Activated T-cell treated with anti-CD3 and anti-CD28 coated beads for 24 hours (primary cell): ENCODE measurements around the gene ASB15.
"Not testable (repeated sequence)": the region's sequence is repeated elsewhere in the genome, so short reads cannot be mapped to it uniquely, and the experiment has no call there.

Experiments
- DNase-seq: peaks from one replicate; pipeline ENCODE4 v3.0.0-alpha.2; 2020; ENCODE audit warnings: low read depth

The ASB15 gene

DNA sequence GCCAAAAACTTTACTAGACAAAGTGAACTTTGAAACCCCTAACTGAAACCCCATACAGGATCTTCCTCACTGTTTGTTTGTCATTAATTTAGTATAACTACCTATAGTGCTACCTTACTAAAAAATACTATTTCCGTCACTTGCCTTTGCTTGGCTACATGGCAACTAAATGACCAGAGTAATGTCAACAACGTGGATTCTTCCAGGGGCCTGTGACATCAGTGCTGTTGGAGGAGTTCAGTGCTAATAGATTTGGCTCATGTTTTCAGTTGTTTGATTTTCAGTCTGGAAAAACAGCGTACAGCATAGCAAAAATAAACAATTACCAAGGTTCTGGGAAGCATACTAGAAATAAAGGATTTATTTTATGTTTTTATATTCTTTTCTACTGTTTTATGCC is 3.0 kb upstream of the ASB15 start:
- no peak for DNase-seq

DNA sequence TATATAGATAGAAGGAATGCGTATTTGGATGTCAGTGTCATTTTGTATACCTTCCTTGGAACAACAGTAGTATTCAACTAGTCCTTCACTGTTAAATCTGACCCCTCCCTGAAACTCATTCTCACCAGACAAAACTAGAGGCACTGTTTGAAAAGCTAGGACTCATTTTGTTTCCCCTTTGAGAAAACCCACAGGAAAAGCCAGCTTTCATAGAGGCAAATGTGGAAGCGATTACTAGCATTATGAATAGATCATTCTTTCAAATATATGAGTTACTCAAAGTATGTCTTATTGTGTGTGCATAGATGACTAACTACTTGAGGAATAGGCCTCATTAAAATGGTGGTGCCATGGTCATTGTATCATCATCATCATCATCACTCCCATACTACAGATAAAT is 1.9 kb upstream of the ASB15 start:
- no peak for DNase-seq

DNA sequence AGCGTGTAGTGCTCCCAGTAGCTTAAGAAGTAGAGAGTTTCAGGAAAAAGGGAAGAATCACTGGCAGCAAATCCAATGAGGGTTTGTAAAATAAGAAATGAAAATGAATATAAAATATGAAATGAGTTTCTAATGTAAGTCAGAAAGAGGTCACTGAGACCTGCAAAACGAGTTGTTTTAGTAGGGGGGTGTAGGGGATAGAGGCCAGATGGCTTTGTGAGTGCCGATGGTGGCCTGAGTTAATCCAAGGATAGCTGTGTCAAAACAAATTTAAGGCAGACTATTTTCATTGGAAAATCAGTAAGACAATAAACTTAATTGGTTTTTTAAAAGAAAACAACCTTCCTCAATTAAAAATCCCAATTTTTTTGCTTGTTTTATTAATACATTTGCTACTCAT is 745 bp upstream of the ASB15 start:
- no peak for DNase-seq

DNA sequence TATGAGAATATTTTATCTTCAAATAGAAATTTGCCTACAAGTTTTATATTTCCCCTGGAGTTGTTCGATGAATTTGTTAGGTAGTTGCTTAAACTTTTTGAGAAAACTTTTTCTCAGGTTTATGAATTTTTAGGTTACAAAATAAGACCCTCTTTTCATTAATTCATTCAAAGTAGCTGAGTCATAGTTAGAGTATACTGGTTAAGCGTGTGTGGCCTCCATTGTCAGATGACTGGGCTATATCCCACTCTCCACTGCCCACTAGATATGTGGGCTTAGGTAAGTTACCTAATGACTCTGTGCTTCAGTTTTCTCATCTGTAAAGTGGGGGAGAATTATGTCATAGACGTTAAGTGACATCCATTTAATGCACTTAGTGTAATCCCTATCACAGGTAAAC is 1.0 kb downstream of the ASB15 start:
- no peak for DNase-seq

DNA sequence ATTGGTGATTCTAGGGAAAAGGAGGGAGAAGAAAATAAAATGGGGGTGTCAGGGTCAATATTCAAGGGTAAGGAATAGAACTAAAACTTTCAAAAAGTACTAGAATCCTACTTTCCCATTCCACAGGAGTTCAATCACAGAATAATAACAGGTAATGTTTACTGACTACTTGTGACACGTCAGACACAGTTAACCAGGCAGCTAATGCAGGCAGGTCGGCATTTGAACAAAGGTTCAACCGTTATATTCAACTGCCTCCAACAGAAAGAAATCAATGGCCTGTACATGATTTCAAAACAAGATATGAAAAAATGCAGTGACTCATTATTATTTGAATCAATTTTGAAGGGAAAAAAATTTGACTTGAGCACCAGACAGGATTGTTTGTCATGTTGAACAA is 3.1 kb downstream of the ASB15 start:
- DNase-seq: no peak

DNA sequence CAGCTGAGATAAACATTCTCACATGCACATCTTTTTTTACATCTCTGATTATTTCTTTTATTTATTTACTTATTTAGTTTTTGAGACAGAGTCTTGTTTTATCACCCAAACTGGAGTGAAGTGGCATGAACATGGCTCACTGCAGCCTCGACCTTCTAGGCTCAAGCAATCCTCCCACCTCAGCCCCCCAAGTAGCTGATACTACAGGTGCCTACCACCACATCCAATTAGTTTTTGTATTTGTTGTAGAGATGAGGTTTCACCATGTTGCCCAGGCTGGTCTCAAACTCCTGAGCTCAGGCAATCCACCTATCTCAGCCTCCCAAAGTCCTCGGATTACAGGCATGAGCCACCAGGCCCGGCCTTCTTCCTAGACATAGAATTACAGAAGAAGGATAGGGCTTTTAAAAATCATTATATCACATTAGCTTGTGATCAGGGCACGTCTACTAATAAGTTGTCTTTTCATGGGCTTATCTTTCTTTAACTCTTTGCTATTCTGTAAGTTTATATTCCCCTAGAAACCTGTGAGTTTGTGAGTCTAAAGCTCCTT is 5.9 kb downstream of the ASB15 start:
- DNase-seq: no peak

DNA sequence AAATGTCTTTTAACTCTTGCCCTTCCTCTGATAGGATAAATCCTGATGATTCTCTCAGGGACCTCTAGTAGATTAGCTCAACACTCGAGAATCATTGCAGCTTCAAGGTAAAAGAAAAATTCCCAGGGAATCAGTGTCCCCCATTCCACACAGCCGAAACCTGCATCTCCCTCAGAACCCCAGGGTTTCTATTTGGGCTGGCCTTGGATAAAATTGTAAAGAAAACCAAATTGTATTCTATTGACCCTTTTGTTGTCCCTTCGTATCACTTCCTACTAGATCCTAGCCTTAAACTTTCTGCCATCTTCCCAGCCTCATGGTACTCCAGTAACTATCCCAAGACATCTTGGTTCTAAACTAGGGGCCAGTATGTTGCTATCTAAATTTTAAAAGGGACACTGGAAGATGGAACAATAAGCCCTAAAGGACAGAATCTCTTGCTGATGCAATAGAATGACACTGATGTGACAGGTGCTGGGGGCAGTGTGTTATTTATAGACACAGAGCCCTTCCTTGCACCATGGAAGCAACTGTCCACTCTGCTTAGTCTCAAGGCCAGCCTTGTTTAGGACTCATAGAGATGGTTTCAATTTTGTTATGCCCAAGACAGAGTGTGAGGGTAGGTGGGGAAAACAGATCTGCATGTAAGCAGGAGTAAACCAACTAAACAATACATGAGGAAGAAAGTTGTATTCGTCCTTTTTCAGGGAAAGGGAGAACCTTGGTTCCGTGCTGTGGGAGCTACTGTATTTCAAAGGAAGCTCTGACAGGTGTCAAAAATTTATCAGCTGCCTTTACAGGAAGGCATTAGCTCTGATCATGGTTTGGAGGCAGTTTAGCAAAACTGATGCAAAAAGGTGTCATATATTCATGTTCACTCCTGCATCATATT is 7.6 kb downstream of the ASB15 start:
- no peak for DNase-seq

DNA sequence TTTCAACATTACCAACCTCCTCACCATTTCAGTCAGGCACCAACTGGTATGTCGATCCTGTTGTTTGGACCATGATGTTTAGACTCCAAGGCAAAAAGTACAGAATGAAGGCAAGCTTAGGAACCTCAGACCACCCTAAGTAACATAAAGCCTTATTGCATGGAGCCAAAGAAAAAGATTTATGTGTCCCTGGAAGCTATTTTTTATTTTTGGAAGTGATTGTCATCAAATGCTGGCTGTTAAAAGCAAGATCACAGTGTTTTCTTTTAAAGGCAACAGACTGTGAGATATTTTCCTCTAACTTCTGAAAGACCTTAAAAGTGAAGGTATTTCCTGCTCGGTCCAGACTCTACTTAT is 8.2 kb downstream of the ASB15 start:
- no peak for DNase-seq

DNA sequence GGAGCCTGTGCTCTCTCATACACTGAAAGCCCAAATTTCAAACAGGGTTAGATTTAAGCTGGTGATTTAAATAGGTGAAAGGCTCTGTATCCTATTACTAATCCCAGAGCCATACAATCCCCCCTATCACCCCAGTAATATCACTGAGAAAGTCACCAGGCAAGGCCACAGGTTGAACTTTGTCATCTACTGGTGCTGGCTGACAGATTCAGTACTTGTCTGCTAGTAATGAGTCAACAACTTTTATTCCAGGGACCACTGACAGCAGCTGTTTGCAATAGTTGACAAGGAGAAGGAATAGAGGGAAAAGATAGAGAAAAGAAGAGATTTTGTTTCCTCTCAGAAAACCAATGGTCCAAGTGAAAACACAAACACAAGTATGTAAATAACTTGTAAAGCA is 10.4 kb downstream of the ASB15 start:
- no peak for DNase-seq

DNA sequence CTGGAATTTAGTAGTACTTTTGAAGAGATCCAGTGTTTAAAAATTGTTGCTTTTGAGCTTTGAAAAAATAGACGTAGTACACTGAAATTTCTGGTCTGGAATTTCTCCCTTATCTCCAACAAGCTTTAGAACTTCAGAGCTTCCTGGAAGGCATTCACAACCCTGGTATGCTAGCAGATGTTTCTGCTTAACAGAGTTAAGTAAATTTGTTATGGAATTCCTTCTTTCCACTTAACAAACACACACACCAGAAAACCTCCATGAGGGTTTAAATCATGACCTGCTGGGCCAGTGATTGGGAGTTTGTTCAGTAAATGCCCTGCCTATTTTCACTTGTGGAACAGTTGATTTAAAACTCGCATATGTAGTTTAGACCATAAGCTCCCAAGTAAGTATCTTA is 13.7 kb downstream of the ASB15 start:
- DNase-seq: no peak

DNA sequence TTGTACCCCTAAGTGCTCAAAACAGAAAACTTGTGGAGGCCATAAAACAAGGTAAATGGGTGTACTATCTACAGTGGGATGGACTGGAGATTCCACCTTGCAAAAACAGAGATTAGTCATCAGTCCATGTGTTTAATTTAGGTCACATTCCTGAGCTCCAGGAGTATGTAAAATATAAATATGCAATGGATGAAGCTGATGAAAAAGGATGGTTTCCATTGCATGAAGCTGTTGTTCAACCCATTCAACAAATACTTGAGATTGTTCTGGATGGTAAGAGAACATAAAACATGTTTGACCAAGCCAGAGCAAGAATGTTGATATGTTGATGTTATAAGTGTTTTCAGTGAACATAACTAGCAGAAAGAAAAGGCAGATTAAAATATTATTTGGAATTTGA is 14.6 kb downstream of the ASB15 start:
- no peak for DNase-seq

DNA sequence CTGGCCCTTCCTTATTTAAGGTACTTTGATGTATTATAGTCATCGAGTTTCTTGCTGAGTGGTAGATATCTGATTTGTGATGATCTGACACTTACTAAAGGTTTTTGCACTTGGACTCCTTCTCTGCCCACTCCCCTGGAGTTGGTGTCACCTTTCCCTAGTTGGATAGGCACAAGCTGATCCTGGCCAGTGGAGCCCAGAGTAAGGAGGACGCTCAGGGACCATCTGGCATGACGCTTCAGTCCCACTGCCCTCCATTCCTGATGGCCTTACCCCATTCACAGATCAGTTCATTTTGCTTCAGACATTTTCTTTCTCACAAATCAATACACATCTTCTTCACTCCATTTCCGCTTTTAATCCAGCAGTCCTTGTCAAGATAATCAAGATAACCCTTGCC is 20.1 kb downstream of the ASB15 start:
- no peak for DNase-seq

DNA sequence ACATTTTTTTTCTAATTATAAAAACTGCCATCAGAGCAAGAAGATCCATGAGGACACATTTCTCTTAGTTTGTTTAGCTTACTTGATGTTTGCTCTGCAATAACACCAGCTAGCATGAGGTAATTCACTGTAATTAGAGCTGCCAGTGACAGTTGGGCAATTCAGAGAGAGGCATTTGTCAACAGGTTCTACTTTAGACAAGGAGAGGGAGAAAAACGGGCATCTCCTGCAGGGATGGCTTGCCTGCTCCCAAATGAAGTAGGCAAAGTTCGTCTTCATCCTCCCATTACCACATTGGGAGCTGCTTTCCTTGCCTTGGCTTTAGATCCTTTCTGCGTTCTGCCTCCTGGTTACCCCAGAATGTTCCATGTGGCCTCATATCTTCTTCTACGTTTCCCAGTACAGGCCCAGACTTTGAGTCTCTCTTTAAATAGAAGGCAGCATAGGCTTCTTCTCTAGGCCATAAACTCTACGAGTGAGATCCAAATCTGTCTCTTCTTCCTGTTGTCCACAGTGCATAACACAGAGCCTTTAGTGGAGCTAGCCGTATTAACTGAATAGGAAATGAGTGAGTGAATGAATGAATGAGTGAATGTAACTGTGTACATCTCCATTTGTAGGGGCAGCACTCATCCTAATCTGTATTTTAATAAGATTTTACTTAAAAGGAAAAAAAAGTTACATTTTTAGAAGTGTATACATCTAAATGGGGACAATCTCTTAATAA is 21.2 kb downstream of the ASB15 start:
- DNase-seq: no peak

DNA sequence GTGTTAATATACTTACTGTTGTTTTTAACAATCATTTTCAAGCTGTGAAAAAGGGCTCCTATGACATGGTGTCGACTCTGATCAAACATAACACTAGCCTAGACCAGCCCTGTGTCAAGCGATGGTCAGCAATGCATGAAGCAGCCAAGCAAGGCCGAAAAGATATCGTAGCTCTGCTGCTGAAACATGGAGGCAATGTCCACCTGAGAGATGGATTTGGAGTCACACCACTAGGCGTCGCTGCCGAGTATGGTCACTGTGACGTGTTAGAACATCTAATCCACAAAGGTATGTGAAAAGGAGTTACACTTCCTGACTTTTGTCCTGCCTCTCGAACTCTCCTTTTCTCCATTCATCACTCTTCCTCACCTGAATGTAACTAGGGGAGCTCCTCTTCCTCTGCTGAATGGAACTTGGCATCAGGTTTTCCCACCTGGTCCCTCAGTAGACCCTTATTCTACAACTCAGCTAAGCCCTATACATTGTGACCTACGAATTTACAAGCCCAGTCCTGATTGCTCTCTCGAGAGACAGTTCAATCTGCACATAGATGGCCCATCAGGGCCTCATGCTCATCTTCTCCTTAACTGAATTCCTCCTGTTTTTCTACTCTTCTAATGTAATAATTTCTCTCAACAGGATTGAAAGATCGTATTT is 23.0 kb downstream of the ASB15 start:
- peak; percentile 23 for DNase-seq

DNA sequence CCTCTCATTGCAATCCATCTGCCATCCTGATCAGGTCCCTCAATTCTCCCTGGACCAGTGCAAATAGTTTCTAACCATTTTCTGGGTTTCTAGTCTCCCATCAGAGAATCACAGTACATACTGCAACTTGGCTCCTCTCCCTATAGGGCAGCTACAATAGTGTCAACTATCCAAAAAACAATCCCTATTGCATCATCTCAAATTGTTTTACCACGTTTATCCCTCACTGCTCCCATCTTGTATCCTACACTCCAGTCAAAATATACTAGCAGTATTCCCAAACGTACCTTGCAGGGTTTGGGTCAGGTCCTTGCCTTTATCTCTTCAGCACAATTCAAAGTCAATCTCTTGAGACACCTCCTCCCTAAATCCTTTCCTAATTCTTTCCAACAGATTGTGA is 23.6 kb downstream of the ASB15 start:
- no peak for DNase-seq

DNA sequence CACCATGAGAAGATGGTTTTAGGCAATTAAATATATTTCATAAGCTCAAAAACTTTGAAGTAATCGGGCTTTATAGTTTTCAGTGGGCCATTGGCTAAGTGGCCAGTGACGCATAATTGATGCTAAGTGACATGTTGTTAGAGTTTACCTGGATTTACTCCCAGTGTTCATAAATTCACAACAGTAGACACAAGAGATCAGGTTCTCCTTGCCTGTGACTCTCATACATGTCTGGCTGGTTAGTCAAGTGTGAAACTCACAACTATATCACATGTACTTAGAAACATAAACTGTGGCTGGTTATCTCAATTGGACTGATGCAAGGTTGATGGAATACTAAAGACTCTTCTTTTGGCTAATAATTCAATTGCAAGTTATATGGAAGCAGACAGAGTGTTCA is 26.2 kb downstream of the ASB15 start:
- no peak for DNase-seq

DNA sequence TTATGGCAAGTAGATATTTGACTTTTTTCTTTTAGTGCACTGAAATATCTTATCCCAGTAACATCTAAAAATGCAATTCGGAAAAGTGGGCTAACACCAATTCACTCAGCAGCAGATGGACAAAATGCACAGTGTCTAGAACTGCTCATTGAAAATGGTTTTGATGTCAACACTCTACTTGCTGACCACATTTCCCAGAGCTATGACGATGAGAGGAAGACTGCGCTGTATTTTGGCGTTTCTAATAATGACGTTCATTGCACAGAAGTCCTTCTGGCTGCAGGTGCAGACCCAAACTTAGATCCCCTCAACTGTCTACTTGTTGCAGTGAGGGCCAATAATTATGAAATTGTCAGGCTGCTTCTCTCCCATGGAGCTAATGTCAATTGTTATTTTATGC is 27.2 kb downstream of the ASB15 start:
- no peak for DNase-seq

DNA sequence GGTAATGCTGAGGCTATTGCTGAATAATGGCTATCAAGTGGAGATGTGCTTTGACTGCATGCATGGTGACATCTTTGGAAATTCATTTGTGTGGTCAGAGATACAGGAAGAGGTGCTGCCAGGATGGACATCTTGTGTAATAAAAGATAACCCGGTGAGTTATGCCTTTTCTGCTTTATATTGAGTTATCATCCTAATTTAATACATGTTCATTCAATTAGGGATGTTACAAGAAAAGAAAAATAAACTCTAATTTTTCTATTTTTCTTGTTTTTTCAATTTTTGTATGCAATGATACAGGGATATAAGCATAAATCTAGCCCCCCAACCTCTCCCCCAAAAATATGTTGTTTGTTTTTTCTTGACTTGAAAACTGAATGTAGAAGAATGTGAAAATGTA is 27.7 kb downstream of the ASB15 start:
- DNase-seq: no peak

DNA sequence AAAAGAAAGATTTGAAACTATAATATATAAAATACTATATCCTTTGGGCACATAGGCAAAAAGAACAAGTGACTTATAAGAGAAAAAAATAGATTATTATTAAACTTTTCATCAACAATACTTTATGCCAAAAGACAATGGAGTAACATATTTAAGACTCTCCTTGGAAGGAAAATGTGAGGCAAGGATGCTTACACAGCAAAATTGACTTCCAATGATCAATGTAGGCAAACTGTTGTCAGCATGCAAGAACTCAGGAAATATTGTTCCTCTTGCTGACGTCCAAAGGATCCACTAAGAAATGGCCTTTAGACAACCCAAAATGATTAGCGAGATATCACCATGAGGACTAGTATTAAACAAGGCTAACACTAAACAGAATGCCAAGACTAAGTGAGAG is 31.2 kb downstream of the ASB15 start:
- DNase-seq: no peak

DNA sequence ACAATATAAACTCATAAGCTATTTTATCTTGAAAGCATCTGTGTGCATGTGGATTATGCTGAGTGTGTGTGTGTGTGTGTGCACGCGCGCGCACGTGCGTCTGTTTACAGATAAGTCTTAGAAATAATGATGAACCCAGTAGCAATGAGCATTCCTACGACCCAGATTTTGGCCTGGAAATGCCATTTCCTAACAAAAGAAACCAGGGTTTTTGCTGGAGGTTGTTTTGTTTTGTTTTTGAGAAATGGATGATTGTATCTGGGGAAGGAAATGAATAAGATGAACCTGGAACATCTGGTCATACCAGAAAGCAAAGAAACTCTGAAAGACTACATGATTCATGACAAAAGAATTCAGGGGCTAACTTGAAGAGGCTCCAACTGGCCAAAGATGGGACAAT is 31.9 kb downstream of the ASB15 start:
- DNase-seq: no peak

DNA sequence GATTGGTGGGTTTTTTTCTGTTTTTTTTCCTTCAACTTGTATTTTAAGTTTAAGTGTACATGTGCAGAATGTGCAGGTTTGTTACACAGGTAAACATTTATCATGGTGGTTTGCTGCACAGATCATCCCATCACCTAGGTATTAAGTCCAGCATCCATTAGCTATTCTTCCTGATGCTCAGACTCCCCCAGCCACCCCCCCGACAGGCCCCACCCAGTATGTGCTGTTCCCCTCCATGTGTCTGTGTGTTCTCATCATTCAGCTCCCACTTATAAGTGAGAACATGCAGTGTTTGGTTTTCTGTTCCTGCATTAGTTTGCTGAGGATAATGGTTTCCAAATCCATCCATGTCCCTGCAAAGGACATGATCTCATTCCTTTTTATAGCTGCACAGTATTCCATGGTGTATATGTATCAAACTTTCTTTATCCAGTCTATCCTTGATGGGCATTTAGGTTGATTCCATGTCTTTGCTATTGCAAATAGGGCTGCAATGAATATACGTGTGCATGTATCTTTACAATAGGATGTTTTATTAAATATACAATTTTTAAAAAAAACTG is 32.5 kb downstream of the ASB15 start:
- not testable (repeated sequence) for DNase-seq

DNA sequence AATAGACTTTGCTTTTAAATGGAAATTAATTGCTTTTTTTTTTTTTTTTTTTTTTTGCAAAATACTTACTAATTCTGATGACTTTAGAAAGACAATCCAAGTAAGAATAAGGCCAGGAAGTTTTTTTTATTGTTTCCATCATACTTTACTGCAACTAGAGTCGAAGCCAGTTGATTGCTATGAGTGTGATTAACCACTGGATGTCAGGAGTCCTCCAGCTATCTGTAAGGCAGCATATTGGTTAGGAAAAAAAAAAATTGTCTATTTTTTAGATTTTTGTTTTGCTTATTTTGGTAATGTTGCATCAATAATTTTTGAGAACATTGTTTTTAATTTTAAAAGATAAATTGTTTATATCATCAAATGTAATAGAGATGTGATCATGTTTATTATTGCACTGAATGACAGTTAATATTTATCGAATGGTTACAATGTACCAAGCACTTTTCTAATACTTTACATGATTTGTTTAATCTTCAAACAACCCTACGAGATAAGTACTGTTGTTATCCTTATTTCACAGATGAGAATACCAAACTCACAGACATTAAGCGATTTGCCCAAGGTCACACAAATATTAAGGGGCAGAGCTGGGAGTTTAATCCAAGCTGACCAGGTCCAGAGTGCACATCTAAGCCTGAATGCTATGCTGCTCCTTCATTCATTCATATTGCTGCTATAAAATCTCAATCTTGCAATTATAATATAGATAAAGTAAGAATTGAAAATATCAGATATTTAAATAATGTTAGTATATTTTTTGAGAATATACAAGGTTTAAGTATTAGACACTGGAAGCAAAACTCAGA is 34.1 kb downstream of the ASB15 start:
- DNase-seq: no peak
